Measurements from ENCODE around the gene NDUFS8. TPM values are rescaled to one million over a fixed set of nuclear protein-coding genes. Genes with fewer than 3 reads are reported as not detected.

The NDUFS8 gene
- total RNA-seq, 1 donor from 2014 or later, result 93.7 TPM

- intact Hi-C loops (cut with micrococcal nuclease), result no loop called here
- ATAC-seq (ENCODE audit: low read depth), result no peak
- no peaks in the 10 kb centered on the region for H3K27me3 Mint-ChIP-seq
- TF ChIP-seq CTCF (IDR thresholded peaks at IDR 0.05), result no peak
- POLR2A ChIA-PET, result interaction anchor here (1.8 kb wide), 1 partner anchor 9 kb away, joined by 4 read pairs; no protein-coding TSS in a partner anchor
- CTCF ChIA-PET, result interaction anchor here (1.6 to 4.2 kb wide), 5 partner anchors 9 to 201 kb away, joined by 4 to 23 read pairs (median 6); no protein-coding TSS in a partner anchor
- H3K4me1 Mint-ChIP-seq, result peaks cover 45% of the 10 kb centered on the region
- no peak overlapping the region for H3K4me3 Mint-ChIP-seq
- H3K36me3 Mint-ChIP-seq (ENCODE audit: low read depth), result no peaks in the 10 kb centered on the region
- no peak overlapping the region for H3K27ac Mint-ChIP-seq
- no peak for DNase-seq
- no peaks in the 10 kb centered on the region for H3K9me3 Mint-ChIP-seq
Measured at GRCh38 chr11:68011051-68011943, 19.2 kb upstream of the NDUFS8 start.

GRCh38 chr11:68012044-68012842 lies 18.2 kb upstream of the NDUFS8 start:
- H3K9me3 Mint-ChIP-seq, result no peaks in the 10 kb centered on the region
- ChIA-PET CTCF (interaction anchor here (4.2 kb wide), 1 partner anchor 197 kb away, joined by 23 read pairs; no protein-coding TSS in a partner anchor), POLR2A (interaction anchor here (1.1 kb wide), 1 partner anchor 25 kb away, joined by 3 read pairs; no protein-coding TSS in a partner anchor)
- intact Hi-C loops (cut with micrococcal nuclease), result no loop called here
- H3K27ac Mint-ChIP-seq, result no peak overlapping the region
- no peak for ATAC-seq (ENCODE audit: low read depth)
- no peak overlapping the region for H3K4me3 Mint-ChIP-seq
- H3K27me3 Mint-ChIP-seq, result no peaks in the 10 kb centered on the region
- H3K36me3 Mint-ChIP-seq (ENCODE audit: low read depth), result no peaks in the 10 kb centered on the region
- H3K4me1 Mint-ChIP-seq, result peaks cover 38% of the 10 kb centered on the region
- no peak for DNase-seq
- TF ChIP-seq CTCF (IDR thresholded peaks at IDR 0.05), result no peak

- H3K9me3 Mint-ChIP-seq, result no peaks in the 10 kb centered on the region
- no peaks in the 10 kb centered on the region for H3K27me3 Mint-ChIP-seq
- peaks cover 35% of the 10 kb centered on the region for H3K4me1 Mint-ChIP-seq
- no peak for ATAC-seq (ENCODE audit: low read depth)
- intact Hi-C loops (cut with micrococcal nuclease), result no loop called here
- POLR2A ChIA-PET, result interaction anchor here (1.1 kb wide), 1 partner anchor 25 kb away, joined by 3 read pairs; no protein-coding TSS in a partner anchor
- no peak for DNase-seq
- H3K36me3 Mint-ChIP-seq (ENCODE audit: low read depth), result no peaks in the 10 kb centered on the region
- H3K27ac Mint-ChIP-seq, result no peak overlapping the region
- no peak for TF ChIP-seq CTCF (IDR thresholded peaks at IDR 0.05)
- no peak overlapping the region for H3K4me3 Mint-ChIP-seq
- CTCF ChIA-PET, result no interaction called here
Measured at GRCh38 chr11:68012843-68013610, 17.5 kb upstream of the NDUFS8 start.

GRCh38 chr11:68013611-68014156 lies 16.8 kb upstream of the NDUFS8 start:
- DNase-seq (no peak), ATAC-seq (ENCODE audit: low read depth) (no peak)
- intact Hi-C loops (cut with micrococcal nuclease), result no loop called here
- H3K36me3 Mint-ChIP-seq (ENCODE audit: low read depth), result no peaks in the 10 kb centered on the region
- no peaks in the 10 kb centered on the region for H3K27me3 Mint-ChIP-seq
- ChIA-PET CTCF (no interaction called here), POLR2A (no interaction called here)
- peaks cover 29% of the 10 kb centered on the region for H3K4me1 Mint-ChIP-seq
- TF ChIP-seq CTCF (IDR thresholded peaks at IDR 0.05), result no peak
- no peak overlapping the region for H3K4me3 Mint-ChIP-seq
- H3K9me3 Mint-ChIP-seq, result no peaks in the 10 kb centered on the region
- no peak overlapping the region for H3K27ac Mint-ChIP-seq

Data from activated B cell treated with CpG ODN at 0.5 μM for 24 hours (primary cell).